Inferior parietal cortex (tissue), 1 donor: ENCODE results near the gene ATOSA.
A peak's percentile ranks its signal among the peaks of the same experiment; 100 is the strongest.

Experiments used
- DNase-seq: peaks from one replicate; pipeline ENCODE4 v3.0.0-alpha.2; 2016; ENCODE audit errors: extremely low spot score

ATOSA gene

DNA sequence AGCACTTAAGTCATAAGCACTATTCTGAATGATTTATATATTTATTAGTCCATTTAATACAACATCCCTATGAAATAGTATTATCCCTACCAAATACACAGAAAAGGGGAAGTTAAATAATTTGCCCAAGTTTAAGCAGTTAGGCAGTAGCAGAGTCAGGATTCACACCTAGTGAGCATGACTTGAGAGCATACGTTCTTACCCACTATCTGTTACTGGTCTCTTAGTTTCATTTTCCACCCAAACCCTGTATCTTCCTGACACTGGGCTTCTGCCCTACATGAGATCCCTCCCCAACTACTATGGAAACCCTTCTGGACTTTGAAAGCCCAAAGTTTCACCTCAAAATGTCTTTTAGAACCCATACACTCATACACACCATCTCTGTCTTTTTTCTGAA is 4.4 kb upstream of the ATOSA start:
- DNase-seq, result no peak

DNA sequence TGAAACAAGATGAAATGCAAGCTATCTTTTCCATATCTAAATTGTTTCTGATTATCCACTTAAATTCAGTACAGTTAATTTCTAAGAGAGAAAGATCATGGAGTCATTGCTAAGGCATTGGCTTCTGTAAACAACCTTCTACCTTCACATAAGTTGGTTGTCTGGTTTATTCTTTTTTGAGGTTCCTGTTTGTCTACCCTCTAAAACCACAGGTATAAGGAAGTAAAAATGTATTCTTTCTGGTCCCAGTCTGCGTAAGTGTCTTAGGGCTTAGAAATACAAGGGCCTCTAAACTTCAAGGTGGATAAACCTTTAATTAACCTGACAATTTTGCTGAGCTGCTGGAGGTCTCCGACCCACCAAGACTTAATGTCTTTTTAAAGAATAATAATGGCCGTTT is 3.6 kb upstream of the ATOSA start:
- no peak for DNase-seq

GRCh38 chr15:52682200-52682599 is 3.0 kb upstream of the ATOSA start:
- DNase-seq, result no peak

GRCh38 chr15:52681441-52681840 is 2.3 kb upstream of the ATOSA start:
- DNase-seq, result no peak

- no peak for DNase-seq
Measured at GRCh38 chr15:52680761-52681160, 1.6 kb upstream of the ATOSA start.

- peak; percentile 37 for DNase-seq
Measured at GRCh38 chr15:52680041-52680391, 828 bp upstream of the ATOSA start.

- DNase-seq, result peak; percentile 49
Measured at GRCh38 chr15:52678468-52679231, 538 bp downstream of the ATOSA start.

- peak; percentile 62 for DNase-seq
Measured at GRCh38 chr15:52677593-52678467, 1.4 kb downstream of the ATOSA start.

DNA sequence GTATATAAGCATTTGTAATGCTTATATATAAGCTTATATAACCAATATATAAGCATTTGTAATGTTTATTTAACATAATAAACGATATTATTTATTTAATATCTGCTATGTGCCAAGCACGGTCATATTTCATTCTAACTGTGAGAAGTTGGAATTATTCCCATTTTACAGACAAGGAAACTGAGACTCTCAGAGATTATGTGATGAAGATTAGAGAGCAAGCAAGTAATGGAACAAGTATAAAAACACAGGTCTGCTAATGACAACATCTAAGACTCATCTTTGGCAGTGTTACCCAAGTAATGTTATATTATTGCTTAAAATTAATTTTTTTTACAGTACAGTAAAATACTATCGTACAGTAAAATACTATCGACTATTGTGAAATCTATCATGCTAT is 4.4 kb downstream of the ATOSA start:
- DNase-seq, result no peak

DNA sequence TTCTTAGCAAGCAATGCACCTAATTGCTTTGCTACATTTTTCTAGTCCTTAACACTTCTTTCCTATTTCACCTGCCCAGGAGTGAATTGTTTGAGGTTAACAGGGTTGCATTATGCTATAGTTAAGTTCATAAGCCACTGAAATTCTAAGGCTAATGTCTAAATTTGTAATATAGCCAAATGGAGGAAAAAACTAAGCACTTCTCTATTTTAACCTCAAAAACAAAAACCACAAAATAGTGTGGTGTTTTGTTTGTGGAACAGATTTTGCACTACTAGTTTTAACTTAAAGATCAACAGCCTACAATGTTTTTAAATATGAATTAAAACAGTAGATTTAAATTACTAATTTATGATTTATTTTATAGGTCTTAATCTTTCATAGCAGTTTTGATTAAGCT is 5.5 kb downstream of the ATOSA start:
- DNase-seq, result no peak

DNA sequence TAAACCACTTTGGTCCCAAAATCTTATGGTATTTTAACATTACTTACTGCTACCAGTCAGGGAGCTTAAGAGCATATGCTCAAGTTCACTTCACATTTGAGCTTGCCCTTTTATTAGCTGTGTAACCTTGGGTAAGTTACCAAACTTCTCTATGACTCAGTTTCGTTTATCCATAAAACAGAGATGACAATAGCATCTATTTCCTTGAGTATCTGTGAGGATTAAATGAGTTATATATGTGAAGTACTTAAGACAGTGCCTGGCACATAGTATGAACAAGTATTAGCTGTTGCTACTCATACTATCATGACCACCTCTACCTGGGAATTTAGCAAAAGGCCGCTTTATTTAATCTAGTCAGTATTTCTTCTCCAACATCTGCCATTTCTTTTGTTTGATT is 5.9 kb downstream of the ATOSA start:
- DNase-seq, result no peak

GRCh38 chr15:52672661-52673060 is 6.5 kb downstream of the ATOSA start:
- DNase-seq, result no peak

GRCh38 chr15:52670087-52670486 is 9.1 kb downstream of the ATOSA start:
- no peak for DNase-seq

GRCh38 chr15:52668133-52668532 is 11.1 kb downstream of the ATOSA start:
- DNase-seq, result no peak

- DNase-seq, result no peak
Measured at GRCh38 chr15:52667597-52667996, 11.6 kb downstream of the ATOSA start.

GRCh38 chr15:52663536-52664294 is 15.5 kb downstream of the ATOSA start:
- no peak for DNase-seq

- DNase-seq, result no peak
Measured at GRCh38 chr15:52661909-52662308, 17.3 kb downstream of the ATOSA start.

DNA sequence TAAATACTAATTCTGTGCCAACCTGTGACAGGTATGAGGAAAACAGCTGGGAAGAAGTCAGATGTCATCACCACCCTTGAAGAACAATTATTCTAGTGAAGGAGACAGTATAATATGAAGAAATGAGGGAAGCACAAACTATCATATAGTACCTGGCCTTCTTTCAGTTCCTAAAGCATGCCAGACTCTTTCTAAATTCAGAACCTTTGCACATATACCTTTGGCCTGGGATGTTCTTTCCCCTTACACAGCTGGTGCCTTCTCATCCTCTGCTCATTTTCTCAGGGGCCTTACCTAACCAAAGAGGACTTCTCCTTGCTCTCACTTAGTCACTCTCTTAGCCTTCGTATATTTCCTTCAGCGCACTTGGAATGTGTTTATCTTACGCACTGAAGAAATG is 19.0 kb downstream of the ATOSA start:
- DNase-seq, result no peak

DNA sequence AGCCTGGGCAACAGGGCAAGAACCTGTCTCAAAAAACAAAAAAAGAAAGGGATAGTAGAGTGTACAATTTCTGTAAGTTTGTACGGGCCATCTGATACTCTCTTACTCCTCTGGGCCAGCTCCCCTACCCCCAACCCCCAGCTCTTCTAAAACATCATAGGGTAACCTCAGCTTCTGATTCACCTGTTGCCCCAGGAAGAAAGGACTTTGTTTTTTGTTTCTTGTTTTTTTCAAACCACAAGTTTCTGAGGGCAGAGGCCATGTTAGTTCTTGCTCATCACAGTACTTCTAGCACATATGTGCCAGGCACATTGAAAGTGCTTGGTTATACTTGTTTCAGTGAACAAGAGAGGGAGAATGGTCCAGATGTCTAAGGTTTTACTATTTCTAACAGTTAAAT is 20.2 kb downstream of the ATOSA start:
- DNase-seq, result no peak

DNA sequence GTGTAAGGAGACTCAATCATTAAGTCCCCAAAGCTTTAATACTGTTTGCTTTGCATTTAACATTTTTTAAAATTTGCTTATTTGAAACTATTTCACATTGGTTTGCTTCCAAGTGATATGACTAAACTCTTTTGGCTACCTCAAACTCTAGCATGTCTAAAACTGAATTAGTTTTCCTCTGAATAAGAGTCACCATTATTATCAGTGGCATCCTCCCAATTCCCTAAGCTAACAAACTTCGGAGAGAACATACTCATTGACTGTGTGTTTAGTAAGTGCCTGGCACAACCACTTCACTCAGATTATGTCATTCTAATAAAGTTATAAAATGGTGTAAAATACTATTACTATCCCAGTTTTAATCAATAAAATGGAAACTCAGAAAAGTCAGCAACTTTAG is 21.9 kb downstream of the ATOSA start:
- no peak for DNase-seq

DNA sequence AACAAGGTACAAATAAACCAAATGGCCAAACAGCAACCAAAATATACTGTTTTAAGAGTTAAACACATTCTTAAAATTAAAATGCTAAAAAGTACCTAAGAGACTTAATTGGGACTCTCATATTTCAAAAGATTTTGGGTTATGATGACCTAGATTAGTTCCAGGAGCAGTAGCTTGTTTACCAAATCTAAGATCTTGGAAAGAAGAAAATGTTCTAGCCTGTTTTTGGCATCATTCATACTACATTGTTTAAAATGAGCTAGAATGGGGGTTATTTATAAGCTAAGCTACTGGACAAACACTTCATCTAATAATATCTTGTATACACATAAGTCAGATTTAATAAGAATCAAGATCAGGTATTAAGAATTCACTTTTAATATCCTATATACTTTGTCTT is 22.8 kb downstream of the ATOSA start:
- no peak for DNase-seq

DNA sequence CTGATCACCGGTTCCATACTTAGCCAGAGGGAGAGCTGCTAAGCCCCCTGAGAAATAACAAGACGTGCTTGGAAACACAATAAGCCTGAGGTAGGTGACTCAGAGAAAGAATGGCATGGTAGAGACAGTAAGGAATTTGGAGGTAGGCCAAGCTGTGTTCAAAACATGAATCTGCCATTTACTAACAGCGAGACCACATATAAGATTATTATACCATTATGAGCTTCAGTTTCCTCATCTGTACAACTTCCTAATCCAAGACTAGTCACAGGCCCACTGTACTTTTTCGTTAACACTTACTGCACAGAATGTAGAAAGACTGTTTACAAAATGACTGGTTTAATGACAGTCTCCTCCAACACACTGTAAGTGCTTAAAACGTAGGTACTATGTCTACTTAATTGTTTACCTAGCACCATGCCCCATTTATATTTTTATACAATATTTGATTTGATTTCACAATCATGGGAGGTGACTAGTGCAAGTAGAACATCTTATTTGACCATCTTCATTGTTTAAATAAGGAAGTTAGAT is 25.7 kb downstream of the ATOSA start:
- DNase-seq, result no peak
